Keratinocyte (primary cell): Measurements from ENCODE around the gene GPX2.
A peak's percentile ranks its signal among the peaks of the same experiment; 100 is the strongest.

ENCODE experiments used
- EZH2 ChIP-seq: IDR thresholded peaks from one replicate; pipeline ENCODE4 v1.6.1; 2012; ENCODE audit warnings: inconsistent platforms, mild to moderate bottlenecking, low read length, moderate library complexity
- TF ChIP-seq, protein P1 (sequence below), 3 experiments: IDR thresholded peaks in 1 of 3; conservative IDR thresholded peaks in 1 of 3; optimal IDR thresholded peaks in 1 of 3; 2 replicates in 2 of 3; 3 replicates in 1 of 3; pipeline versions ENCODE3 to v1.5.1; 2011; ENCODE audit warnings: low read length in 3 of 3, mild to moderate bottlenecking in 3 of 3, moderate library complexity in 2 of 3, control low read depth in 1 of 3, inconsistent platforms in 1 of 3; ENCODE audit not compliant: insufficient read depth in 2 of 3; ENCODE audit errors: extremely low read depth in 1 of 3

GRCh38 chr14:64891839-64892375 lies 50.6 kb downstream of the GPX2 start:
- TF ChIP-seq, protein P1, sequence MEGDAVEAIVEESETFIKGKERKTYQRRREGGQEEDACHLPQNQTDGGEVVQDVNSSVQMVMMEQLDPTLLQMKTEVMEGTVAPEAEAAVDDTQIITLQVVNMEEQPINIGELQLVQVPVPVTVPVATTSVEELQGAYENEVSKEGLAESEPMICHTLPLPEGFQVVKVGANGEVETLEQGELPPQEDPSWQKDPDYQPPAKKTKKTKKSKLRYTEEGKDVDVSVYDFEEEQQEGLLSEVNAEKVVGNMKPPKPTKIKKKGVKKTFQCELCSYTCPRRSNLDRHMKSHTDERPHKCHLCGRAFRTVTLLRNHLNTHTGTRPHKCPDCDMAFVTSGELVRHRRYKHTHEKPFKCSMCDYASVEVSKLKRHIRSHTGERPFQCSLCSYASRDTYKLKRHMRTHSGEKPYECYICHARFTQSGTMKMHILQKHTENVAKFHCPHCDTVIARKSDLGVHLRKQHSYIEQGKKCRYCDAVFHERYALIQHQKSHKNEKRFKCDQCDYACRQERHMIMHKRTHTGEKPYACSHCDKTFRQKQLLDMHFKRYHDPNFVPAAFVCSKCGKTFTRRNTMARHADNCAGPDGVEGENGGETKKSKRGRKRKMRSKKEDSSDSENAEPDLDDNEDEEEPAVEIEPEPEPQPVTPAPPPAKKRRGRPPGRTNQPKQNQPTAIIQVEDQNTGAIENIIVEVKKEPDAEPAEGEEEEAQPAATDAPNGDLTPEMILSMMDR (optimal IDR thresholded peaks at IDR 0.05 in 1 of 3, IDR thresholded peaks at IDR 0.05 in 1 of 3, conservative IDR thresholded peaks at IDR 0.05 in 1 of 3; ENCODE audit: extremely low read depth in 1 of 3, insufficient read depth in 2 of 3, low read length in 3 of 3) = peak; percentile 36 to 57 (median 38)
- TF ChIP-seq EZH2 = no peak
